HEK293T (cell line): ENCODE measurements around the gene ZNF277.

Source experiments
- CTCF ChIA-PET: fragments of 350-600 bp; formaldehyde crosslinking; extraction: SDS; loops from one replicate; lab custom pipeline; 2021; ENCODE audit warnings: antibody characterized with exemption, inconsistent platforms; lab: Yijun Ruan, JAX
- POLR2A ChIA-PET: fragments of 350-600 bp; formaldehyde crosslinking; extraction: SDS; loops from one replicate; lab custom pipeline; 2020; ENCODE audit warnings: antibody characterized with exemption, inconsistent platforms; lab: Yijun Ruan, JAX
- DNase-seq: peaks from one replicate; pipeline ENCODE4 v3.0.0; 2012; ENCODE audit warnings: mixed read lengths; ENCODE audit errors: extremely low spot score
- ARNT ChIP-seq: fragments of 450-650 bp; IDR thresholded peaks from 2 replicates; pipeline ENCODE4 v1.6.1; 2017; ENCODE audit warnings: mild to moderate bottlenecking
- BHLHE40 ChIP-seq: fragments of 450-650 bp; IDR thresholded peaks from 2 replicates; pipeline ENCODE4 v1.6.1; 2016; ENCODE audit warnings: mild to moderate bottlenecking, moderate library complexity, borderline replicate concordance
- CTBP1 ChIP-seq: fragments of 450-650 bp; IDR thresholded peaks from 2 replicates; pipeline ENCODE4 v1.6.1; 2016; ENCODE audit warnings: borderline replicate concordance
- ELF4 ChIP-seq: fragments of 450-650 bp; IDR thresholded peaks from 2 replicates; pipeline ENCODE4 v1.6.1; 2017; ENCODE audit warnings: antibody characterized with exemption
- FOXA1 ChIP-seq: fragments of 450-650 bp; IDR thresholded peaks from 2 replicates; pipeline ENCODE4 v1.6.1; 2016; ENCODE audit warnings: mild to moderate bottlenecking
- FOXK2 ChIP-seq: fragments of 450-650 bp; IDR thresholded peaks from 2 replicates; pipeline ENCODE4 v1.6.1; 2016; ENCODE audit warnings: mild to moderate bottlenecking
- FOXM1 ChIP-seq: fragments of 450-650 bp; IDR thresholded peaks from 2 replicates; pipeline ENCODE4 v1.6.1; 2017; ENCODE audit warnings: mild to moderate bottlenecking, borderline replicate concordance
- HDGF ChIP-seq: fragments of 450-650 bp; IDR thresholded peaks from 2 replicates; pipeline ENCODE4 v1.6.1; 2017; ENCODE audit warnings: antibody characterized with exemption, borderline replicate concordance
- L3MBTL2 ChIP-seq: fragments of 450-650 bp; conservative IDR thresholded peaks from 2 replicates; pipeline ENCODE4 v1.6.1; 2016; ENCODE audit warnings: mild to moderate bottlenecking
- LEF1 ChIP-seq: fragments of 450-650 bp; IDR thresholded peaks from 2 replicates; pipeline ENCODE4 v1.6.1; 2017; ENCODE audit warnings: mild to moderate bottlenecking, borderline replicate concordance
- NFRKB ChIP-seq: fragments of 450-650 bp; IDR thresholded peaks from 2 replicates; pipeline ENCODE4 v1.6.1; 2016; ENCODE audit warnings: mild to moderate bottlenecking, moderate library complexity
- SP1 ChIP-seq: fragments of 450-650 bp; IDR thresholded peaks from 2 replicates; pipeline ENCODE4 v1.6.1; 2017
- SUZ12 ChIP-seq: fragments of 450-650 bp; IDR thresholded peaks from 2 replicates; pipeline ENCODE4 v1.6.1; 2016; ENCODE audit warnings: mild to moderate bottlenecking
- TARDBP ChIP-seq: fragments of 450-650 bp; IDR thresholded peaks from 2 replicates; pipeline ENCODE4 v1.6.1; 2016
- ZNF384 ChIP-seq: fragments of 450-650 bp; IDR thresholded peaks from 2 replicates; pipeline ENCODE4 v1.6.1; 2016
- TF ChIP-seq, protein P1 (sequence below): fragments of 450-650 bp; IDR thresholded peaks from 2 replicates; pipeline ENCODE4 v1.6.1; 2016

ZNF277 gene

DNA sequence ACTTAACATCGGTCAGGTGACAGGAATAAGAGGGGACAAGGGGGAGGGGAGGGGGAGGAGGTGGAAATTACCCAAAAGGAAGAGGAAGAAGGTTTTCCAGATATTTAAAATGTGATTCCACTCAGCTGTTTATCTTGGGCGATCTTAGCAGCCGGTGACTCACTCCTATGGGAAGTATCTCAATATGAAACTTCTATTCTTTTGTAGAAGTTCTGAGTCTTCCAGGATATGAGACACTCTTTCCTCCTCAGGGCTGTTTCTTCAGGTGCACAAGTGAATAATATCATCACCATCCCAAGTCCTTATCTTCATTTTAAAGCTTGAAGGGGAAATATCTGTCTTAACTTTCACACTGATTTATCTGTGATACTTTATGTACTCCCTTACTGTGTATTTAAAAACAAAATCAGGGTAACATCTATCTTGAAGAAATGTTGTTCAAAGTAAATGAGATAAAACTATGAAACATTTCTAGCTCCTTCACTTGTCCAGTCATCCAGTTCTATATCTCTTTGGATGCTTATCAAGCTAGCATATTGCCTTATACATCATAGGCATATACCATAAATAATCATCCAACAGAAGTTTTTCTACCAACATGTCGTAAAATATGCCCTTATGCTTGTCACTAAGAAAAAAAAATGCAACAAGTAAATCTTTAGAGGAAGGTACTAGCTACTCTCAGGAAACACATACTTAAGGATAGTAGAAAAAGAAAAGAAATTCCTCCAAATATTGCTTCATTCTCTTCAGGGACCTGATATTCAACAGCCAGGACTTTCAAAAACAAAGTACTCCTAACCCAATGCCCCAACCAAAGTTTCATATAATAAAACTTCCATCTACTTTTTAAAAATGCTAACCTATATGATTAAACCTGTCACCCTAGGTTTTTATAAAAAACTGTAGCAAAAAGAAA, 14.0 kb upstream of the ZNF277 start:
- TF ChIP-seq FOXA1, result no peak
- TF ChIP-seq SP1, result no peak
- no peak for DNase-seq
- ChIA-PET POLR2A (interaction anchor here (1.0 kb wide), 1 partner anchor 14 kb away, joined by 3 read pairs; the partner anchor contains the start of gene ZNF277), CTCF (no interaction called here)

DNA sequence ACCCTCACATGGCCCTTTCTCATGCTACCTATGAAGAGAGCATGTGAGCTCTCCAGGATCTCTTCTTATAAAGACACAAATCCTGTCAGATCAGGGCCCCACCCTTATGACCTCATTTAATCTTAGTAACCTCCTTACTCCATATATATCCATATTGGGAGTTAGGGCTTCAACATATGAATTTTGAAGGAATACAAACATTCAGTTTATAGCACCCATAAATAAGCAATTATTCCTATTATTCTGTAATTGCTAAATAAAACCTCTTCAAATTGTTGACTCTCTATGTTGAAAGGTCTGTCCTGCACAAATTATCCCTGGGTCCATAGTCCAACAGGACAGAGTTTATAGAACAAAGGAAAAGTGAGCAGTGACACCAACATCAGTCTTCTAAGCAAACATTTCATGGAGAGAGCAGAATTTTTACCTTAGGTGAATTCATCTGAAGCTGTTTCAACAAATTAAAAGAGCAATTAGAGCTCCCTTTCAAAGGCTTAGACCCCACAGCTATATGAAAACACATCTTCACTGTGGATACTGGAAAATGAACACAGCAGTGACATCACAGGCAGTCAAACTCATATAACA, 12.5 kb upstream of the ZNF277 start:
- CTCF ChIA-PET, result interaction anchor here (0.9 kb wide), 1 partner anchor 13 kb away, joined by 3 read pairs; no protein-coding TSS in a partner anchor
- DNase-seq, result no peak
- TF ChIP-seq SP1, result no peak
- no peak for TF ChIP-seq FOXA1
- TF ChIP-seq SUZ12, result no peak
- TF ChIP-seq NFRKB, result no peak
- no peak for TF ChIP-seq ZNF384
- TF ChIP-seq ELF4, result no peak
- TF ChIP-seq L3MBTL2, result no peak
- no peak for TF ChIP-seq CTBP1
- no peak for TF ChIP-seq BHLHE40
- no peak for TF ChIP-seq FOXM1
- no peak for TF ChIP-seq HDGF
- TF ChIP-seq ARNT, result no peak
- TF ChIP-seq FOXK2, result no peak
- TF ChIP-seq, protein P1, sequence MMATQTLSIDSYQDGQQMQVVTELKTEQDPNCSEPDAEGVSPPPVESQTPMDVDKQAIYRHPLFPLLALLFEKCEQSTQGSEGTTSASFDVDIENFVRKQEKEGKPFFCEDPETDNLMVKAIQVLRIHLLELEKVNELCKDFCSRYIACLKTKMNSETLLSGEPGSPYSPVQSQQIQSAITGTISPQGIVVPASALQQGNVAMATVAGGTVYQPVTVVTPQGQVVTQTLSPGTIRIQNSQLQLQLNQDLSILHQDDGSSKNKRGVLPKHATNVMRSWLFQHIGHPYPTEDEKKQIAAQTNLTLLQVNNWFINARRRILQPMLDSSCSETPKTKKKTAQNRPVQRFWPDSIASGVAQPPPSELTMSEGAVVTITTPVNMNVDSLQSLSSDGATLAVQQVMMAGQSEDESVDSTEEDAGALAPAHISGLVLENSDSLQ, result no peak
- TF ChIP-seq TARDBP, result no peak
- TF ChIP-seq LEF1, result no peak
- POLR2A ChIA-PET, result no interaction called here

DNA sequence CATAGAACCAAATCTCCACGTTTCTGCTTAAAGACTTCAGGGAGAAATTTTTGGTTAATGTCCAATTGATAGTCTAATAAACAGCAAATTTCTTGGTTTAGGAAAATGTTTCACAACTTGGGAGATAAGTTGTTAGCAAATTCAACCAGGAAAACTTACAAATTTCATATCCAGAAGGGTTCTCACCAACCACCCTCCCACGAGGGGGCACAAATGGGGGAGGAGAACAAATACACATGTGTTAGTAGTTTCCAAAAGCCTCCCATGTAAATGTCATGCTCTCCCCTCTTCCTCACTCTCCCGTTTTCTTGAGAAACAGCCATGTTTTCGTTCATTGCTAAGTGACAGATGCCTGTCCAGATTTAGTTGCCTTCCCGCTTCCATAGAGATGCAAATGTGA, 10.8 kb upstream of the ZNF277 start:
- POLR2A ChIA-PET, result no interaction called here

DNA sequence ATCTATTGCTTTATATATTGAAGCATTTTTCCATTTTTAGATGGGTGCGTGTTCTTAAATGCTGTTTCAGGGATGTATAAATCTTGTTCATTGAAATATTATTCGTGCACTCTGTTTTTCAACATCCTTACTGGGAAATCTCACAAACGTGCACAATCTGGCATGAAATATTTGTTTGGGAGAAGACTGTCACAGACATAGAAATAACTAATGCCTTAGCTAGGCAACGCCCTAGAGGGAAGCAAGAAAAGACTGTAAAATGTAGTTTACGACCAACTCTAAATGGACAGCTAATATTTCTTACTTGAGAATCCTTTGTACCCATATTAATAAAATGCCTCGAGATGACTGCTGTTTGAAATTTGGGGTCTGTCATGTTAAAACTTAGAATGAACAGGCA, 9.2 kb upstream of the ZNF277 start:
- ChIA-PET CTCF (no interaction called here), POLR2A (no interaction called here)
- DNase-seq, result no peak
- TF ChIP-seq SP1 (no peak), ELF4 (no peak), NFRKB (no peak), CTBP1 (no peak), LEF1 (no peak), HDGF (no peak), SUZ12 (no peak), TARDBP (no peak), FOXK2 (no peak), ARNT (no peak), FOXM1 (no peak)
- TF ChIP-seq, protein P1, result no peak

More for the DNA sequence above, 10.8 kb upstream of the ZNF277 start:
- TF ChIP-seq ZNF384 (no peak), ARNT (no peak), L3MBTL2 (no peak), FOXA1 (no peak), LEF1 (no peak), FOXM1 (no peak)
- TF ChIP-seq, protein P1, result no peak
- CTCF ChIA-PET, result no interaction called here
- no peak for DNase-seq

DNA sequence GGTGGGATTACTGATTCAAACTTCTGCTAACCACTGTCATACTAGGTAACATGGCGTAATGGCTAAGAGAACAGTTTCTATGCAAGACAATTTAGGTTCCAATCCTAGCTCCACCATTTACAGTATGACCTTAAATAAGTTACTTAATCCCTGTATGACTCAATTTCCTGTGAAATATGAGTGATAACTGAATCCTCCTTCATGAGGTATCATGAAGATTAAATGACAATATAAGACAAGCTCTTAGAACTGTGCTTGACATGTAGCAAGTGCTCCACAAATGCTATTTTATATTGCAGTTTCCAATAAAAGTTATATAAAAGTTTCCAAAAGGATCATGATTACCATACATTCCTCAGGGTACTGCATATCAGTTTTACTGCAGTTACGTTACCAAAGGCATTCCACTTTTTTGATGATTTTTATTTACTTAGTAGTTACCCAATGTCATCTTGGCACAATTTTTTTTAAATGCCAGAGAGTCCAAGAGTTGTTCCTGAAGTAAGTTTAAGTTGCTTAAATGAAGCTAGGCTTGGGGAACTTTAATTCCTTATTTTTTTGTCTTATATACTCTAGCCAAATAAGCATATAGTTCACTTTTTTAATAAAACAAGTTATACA, 7.3 kb upstream of the ZNF277 start:
- ChIA-PET POLR2A (no interaction called here), CTCF (no interaction called here)
- TF ChIP-seq LEF1, result no peak
- no peak for TF ChIP-seq SUZ12
- TF ChIP-seq, protein P1, result no peak
- TF ChIP-seq TARDBP, result no peak
- no peak for TF ChIP-seq L3MBTL2
- no peak for TF ChIP-seq NFRKB
- no peak for TF ChIP-seq SP1
- TF ChIP-seq FOXM1, result no peak
- no peak for TF ChIP-seq CTBP1
- DNase-seq, result no peak
